NCI-H2227 (cell line): Measurements from ENCODE around the gene KIAA1217.

Source experiments
- DNase-seq: peaks from one replicate; lab custom pipeline; 2025; ENCODE audit not compliant: unreplicated experiment; lab: John Stamatoyannopoulos, UW

Gene KIAA1217

DNA sequence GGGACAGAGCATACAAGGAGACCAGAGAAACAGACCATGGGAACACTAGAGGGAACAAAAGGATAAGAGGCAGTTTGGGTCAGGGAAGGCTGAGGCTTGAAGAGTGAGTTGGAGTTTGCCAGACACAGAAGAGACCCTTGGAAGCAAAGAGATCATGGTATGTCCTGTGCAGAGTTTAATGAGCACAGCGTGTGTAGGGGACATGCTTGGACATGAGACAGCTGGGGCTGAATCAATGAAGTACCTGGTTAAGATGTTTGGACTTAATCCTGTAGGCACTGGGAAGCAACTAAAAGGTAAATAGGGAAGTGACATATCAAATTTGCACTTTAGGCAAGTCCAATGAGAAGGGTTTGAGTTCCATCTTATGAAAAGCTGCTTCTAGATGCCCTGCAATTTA lies 79.6 kb downstream of the KIAA1217 start:
- no peak for DNase-seq

- no peak for DNase-seq
Measured at GRCh38 chr10:24289235-24289634, 80.3 kb downstream of the KIAA1217 start.

GRCh38 chr10:24292304-24293293 lies 83.7 kb downstream of the KIAA1217 start:
- no peak for DNase-seq

DNA sequence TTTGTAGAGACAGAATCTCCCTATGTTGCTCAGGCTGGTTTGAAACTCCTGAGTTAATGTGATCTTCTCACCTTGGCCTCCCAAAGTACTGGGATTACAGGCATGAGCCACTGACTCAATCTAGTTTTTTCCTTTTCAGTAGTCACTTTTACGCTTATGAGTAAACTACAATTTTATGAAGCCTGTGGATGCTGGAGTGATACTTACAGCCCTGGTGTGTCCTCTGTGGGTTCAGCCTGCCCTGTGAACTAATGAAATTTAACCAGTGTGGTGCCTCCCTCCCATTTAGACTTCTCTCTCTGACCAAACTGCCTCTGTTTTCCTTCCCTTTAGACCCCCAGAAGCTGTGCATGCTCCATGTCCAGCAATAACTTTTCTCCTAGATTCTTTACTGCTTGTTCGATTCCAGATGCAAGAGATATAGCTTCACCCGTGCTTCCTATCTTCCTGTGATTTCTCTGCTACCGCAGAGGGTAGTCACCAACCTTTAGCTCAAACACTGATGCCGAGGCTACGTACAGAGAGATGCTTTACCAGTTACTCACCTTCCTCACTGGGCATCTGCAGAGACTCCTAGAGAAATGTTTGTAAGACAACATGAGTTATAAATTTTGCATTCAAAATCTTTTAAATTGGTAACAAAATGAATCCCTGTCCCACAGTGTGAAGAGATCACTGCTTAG lies 90.8 kb downstream of the KIAA1217 start:
- no peak for DNase-seq

GRCh38 chr10:24303522-24304310 lies 94.8 kb downstream of the KIAA1217 start:
- DNase-seq, result no peak

DNA sequence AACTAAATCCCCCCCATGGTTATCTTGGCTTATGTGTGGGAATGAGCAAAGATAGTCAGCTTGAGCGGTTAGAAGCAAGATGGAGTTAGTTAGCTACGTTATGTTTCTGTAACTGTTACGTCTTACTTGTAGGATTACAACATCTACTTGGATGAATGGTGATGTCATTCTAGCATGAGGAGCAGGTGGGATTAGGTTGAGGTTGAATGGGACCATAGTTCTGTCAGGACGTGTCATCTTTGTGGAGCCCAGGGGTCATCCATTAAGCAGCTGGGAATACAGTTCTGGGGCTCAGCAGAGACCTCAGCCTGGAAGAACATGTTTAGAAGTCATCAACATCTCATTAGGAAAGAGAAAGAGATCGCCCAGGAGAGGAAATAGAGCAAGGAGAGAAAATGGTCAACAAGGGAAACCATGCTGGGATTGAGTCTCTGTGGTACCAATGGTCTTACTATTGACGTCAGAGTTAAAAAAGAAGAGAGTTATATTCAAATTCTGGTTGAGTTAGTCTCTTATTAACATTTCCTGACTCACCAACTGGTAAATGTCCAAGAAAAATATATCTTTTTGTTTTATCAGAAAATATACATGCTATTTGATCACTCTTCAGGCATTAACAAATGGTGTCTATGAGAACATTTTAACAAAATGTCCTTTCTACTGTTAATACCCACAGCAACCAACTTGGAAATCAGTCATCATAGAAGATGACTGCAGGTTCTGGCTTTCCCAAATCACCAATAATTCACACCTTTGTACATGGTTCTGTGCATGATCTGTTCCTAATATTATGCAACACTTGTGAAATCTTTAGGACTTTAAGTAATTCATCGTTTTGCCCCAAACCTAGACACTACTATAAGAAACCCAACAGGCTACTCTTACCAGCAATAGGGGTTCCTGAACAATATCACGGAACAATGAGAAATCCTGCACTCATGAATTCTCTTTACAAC lies 96.9 kb downstream of the KIAA1217 start:
- no peak for DNase-seq

- DNase-seq, result no peak
Measured at GRCh38 chr10:24306507-24306875, 97.6 kb downstream of the KIAA1217 start.

DNA sequence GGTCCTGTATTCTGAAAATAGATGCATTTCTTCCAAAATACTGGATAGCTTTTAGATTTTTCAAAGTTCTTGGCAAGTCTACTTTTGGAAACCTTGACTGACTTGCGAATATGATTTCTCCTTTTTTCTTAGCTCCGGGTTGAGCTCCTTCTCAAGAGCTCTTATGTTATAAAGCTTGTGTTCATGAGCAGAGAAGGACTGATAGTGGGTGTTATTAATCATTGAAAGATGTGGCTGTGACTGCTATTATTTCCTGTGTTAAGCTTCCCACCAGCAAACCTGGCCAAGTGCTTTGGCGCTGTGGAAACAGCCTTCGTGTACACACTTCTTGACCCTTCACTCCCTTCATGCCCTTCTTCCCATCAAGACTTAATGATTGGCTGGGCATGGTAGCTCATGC lies 98.2 kb downstream of the KIAA1217 start:
- no peak for DNase-seq

- no peak for DNase-seq
Measured at GRCh38 chr10:24307696-24308485, 99.0 kb downstream of the KIAA1217 start.

DNA sequence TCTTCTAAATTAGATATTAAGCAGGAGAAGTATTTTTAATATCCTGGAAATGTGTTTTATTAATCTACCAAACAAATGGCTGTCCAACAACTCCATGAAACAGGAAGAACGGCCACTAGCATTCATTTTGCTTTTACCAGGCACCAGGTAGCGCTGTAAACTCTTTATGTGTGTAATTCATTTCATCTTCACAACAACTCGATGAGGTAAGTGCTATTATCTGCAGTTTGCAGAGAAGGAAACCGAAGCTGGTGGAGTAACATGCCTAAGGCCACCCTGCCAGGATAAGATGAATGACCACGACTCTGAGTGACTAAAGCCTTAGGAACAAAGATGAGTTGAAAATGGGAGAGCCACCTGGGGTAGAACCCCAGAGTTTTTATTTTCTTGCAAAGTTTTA lies 101.2 kb downstream of the KIAA1217 start:
- DNase-seq, result no peak

DNA sequence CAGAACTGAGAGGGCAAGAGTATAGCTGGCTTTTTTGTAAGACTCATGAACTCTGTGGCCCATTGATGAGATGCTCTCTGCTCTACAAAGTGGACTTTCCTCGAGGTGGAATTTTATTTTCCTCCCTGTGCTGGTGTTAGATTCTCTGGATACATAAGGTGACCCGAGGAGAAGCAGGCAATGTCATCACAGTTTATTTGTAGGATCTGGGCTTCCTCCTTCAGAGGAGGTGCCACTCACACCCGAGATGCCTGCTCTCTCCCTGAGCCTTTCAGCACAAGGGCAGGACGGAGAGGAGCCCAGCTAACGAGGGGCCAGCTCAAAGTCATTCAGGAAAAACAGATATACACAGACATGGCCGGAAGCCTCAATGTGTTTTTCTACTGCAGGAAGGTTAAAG lies 103.0 kb downstream of the KIAA1217 start:
- DNase-seq, result no peak

GRCh38 chr10:24313283-24313682 lies 104.3 kb downstream of the KIAA1217 start:
- peak; percentile 33 for DNase-seq

DNA sequence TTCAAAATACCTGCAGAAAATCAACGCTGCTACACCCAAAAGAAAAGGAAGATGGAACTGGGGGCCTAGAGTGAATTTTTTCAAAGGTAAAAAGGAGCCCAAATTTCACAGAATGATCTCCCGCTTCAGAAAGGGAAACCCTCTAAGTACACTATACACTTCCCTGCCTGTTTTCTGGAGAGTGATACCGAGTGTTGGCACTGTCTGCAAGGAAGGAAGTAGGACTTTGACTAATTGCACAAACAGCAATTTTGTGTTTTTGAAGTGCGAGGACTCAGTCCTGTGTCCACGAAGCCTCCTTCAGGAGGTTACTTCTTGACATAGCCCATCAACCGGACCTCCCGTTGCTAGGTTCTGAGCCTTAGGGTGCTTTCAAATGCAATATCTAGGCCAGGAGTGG lies 106.3 kb downstream of the KIAA1217 start:
- DNase-seq, result no peak

DNA sequence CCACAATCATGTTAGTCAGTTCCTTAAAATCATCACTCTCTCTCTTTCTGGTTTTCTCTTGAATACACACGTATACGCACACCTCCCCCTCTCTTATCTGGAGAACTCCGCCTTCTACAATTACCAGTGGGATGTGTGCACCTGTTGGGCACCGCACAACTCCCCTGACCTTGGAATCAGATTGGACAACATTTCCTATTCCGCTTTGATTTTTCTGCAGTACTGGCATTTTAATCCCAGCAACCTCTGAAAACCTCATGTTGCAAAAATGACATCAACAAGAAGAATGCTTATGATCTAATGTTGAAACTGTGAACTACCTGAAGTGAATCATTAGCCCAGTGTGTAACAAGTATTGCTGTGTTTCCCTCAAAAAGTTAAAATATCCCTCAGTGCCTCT lies 109.6 kb downstream of the KIAA1217 start:
- DNase-seq, result no peak

- DNase-seq, result no peak
Measured at GRCh38 chr10:24320373-24320772, 111.4 kb downstream of the KIAA1217 start.

GRCh38 chr10:24324651-24325050 lies 115.7 kb downstream of the KIAA1217 start:
- no peak for DNase-seq

- DNase-seq, result no peak
Measured at GRCh38 chr10:24331457-24331856, 122.5 kb downstream of the KIAA1217 start.

DNA sequence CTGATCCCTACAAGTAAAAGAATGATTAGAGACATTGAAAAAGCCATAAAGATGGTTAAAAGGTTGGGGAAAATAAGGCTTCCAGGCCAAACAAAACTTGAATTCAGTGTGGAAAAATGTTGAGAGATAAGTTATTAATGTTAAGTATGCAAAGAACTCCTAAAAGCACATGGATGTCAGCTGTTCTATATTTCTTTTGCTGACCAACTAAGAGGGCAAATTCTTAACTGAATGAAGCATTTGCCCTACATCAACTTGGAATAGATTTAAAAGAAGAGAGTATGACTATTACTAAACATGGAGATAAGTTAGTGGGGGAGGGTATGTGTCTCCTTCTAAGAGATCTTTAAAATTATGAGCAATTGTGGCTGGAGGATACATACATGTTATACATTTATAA lies 124.8 kb downstream of the KIAA1217 start:
- DNase-seq, result no peak

DNA sequence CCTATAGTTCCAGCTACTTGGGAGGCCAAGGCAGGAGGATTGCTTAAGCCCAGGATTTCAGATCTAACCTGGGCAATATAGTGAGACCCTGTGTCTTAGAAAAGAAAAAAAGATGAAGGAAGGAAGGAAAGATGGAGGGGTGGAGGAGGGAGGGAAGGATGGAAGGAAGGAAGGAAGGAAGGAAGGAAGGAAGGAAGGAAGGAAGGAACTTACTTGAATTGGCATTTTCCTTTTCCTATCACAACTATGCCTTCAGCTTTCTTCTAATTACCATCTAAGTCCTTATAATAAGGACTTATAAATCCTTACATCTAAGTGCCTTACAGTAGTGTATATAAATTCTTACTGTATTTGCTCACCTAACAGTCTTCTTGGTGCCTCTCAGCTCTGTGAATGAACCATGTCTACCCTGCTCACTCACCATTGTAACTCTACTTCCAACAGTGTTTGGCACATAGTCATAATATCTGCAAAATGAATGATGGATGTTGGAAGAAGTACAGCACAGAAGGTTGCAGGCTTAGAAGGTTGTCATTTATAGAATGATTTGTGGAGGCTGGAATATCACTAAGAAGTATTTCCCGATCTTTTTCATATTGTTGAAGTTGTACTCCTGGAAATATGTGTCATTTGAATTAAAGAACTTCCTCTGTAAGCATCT lies 125.5 kb downstream of the KIAA1217 start:
- no peak for DNase-seq
